Osteoblast (primary cell): ENCODE results near the gene SLC39A5. TPM values are rescaled to one million over a fixed set of nuclear protein-coding genes. Genes with fewer than 3 reads are reported as not detected.
"Not testable (repeated sequence)": the region's sequence is repeated elsewhere in the genome, so short reads cannot be mapped to it uniquely, and the experiment has no call there.

ENCODE experiments used
- DNase-seq: peaks from one replicate; pipeline ENCODE4 v3.0.0; 2011; ENCODE audit warnings: low spot score, mixed read lengths; ENCODE audit not compliant: insufficient read length; ENCODE audit errors: missing footprints
- H2AFZ ChIP-seq: 2 replicates; pipeline ENCODE4 v1.6.0; 2011; ENCODE audit warnings: mild to moderate bottlenecking, low read length
- H3K27ac ChIP-seq: 2 replicates; pipeline ENCODE4 v1.5.1; 2011; ENCODE audit warnings: mild to moderate bottlenecking, low read depth, low read length, moderate library complexity
- H3K27me3 ChIP-seq: 2 replicates; pipeline ENCODE4 v1.6.0; 2012; ENCODE audit warnings: mild to moderate bottlenecking, control low read depth, inconsistent platforms, low read length, moderate library complexity; ENCODE audit not compliant: insufficient read depth
- H3K36me3 ChIP-seq: 2 replicates; pipeline ENCODE4 v1.5.1; 2011; ENCODE audit warnings: mild to moderate bottlenecking, low read length, control low read depth, moderate library complexity; ENCODE audit not compliant: insufficient read depth
- H3K4me1 ChIP-seq: 2 replicates; pipeline ENCODE4 v1.5.1; 2011; ENCODE audit warnings: mild to moderate bottlenecking, low read length, control low read depth, moderate library complexity; ENCODE audit not compliant: insufficient read depth
- H3K4me2 ChIP-seq: 2 replicates; pipeline ENCODE4 v1.6.0; 2011; ENCODE audit warnings: mild to moderate bottlenecking, low read length; ENCODE audit not compliant: insufficient read depth
- H3K4me3 ChIP-seq: fragments of 200-600 bp; sonication (generic); 3 replicates; pipeline ENCODE4 v1.5.1; 2012; ENCODE audit warnings: mild to moderate bottlenecking, low read length, inconsistent platforms; ENCODE audit not compliant: insufficient read depth
- H3K79me2 ChIP-seq: 2 replicates; pipeline ENCODE4 v1.6.0; 2012; ENCODE audit warnings: mild to moderate bottlenecking, low read length, control low read depth, inconsistent platforms; ENCODE audit not compliant: insufficient read depth
- H3K9me3 ChIP-seq: 2 replicates; pipeline ENCODE4 v1.5.1; 2011; ENCODE audit warnings: low read depth, low read length, control low read depth
- H4K20me1 ChIP-seq: 2 replicates; pipeline ENCODE4 v1.6.0; 2012; ENCODE audit warnings: mild to moderate bottlenecking, low read length, control low read depth; ENCODE audit not compliant: insufficient read depth
- total RNA-seq: library from RNA; depleted of rRNA; stranded (reverse); fragments of >200 nt; gene quantifications from 2 replicates; pipeline ENCODE4 v1.2.3, GENCODE V29; 2012
- TF ChIP-seq, protein P1 (sequence below): IDR thresholded peaks from 2 replicates; pipeline ENCODE4 v1.5.1; 2011; ENCODE audit warnings: mild to moderate bottlenecking, low read depth, low read length, moderate library complexity; ENCODE audit errors: extremely low read depth

The SLC39A5 gene
- total RNA-seq, 1 donor: not detected

DNA sequence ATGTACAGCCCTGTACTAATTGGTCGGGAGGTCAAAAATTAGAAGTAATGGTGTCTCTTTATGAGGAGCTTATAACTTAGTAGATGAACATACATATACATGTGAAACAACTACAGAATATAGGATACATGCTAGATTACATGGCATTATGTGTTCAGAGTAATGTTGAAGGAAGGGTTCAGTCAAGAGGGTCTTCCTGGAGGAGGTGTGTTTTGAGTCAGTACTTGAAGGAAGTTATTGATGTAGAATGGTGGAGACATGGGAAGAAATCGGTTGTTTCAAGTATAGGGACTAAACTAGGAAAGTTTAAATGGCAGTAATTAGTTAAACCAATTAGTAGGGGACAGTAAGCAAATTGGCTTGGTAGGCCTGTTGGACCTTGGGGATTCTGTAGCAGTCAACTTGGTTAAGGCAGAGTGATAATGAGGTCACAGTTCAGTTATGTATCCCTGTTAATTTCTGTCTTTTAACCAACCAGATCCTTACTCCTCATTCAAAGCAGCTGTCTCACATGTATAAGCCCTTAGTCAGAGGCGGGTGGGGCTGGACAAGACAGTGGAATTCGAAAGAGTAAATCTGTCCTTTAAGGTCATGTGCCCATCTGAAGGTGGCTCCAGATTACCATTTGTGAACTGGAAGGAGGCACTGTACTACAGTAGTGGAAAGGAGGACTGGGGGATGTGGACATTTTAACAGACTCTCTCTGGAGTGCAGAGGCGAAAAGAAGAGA is 31.8 kb downstream of the SLC39A5 start:
- H3K36me3 ChIP-seq: peaks cover 1% of the 10 kb centered on the region
- peak overlapping the region; percentile 28 for H2AFZ ChIP-seq
- no peak overlapping the region for H3K4me3 ChIP-seq
- H3K79me2 ChIP-seq: peaks cover 15% of the 10 kb centered on the region
- H3K4me2 ChIP-seq: peak overlapping the region; percentile 57
- no peaks in the 10 kb centered on the region for H3K27me3 ChIP-seq
- H4K20me1 ChIP-seq: peaks cover 11% of the 10 kb centered on the region
- TF ChIP-seq, protein P1, sequence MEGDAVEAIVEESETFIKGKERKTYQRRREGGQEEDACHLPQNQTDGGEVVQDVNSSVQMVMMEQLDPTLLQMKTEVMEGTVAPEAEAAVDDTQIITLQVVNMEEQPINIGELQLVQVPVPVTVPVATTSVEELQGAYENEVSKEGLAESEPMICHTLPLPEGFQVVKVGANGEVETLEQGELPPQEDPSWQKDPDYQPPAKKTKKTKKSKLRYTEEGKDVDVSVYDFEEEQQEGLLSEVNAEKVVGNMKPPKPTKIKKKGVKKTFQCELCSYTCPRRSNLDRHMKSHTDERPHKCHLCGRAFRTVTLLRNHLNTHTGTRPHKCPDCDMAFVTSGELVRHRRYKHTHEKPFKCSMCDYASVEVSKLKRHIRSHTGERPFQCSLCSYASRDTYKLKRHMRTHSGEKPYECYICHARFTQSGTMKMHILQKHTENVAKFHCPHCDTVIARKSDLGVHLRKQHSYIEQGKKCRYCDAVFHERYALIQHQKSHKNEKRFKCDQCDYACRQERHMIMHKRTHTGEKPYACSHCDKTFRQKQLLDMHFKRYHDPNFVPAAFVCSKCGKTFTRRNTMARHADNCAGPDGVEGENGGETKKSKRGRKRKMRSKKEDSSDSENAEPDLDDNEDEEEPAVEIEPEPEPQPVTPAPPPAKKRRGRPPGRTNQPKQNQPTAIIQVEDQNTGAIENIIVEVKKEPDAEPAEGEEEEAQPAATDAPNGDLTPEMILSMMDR: no peak
- no peaks in the 10 kb centered on the region for H3K9me3 ChIP-seq
- H3K4me1 ChIP-seq: peaks cover 32% of the 10 kb centered on the region
- peak; percentile 96 for DNase-seq
- H3K27ac ChIP-seq: peak overlapping the region; percentile 45

DNA sequence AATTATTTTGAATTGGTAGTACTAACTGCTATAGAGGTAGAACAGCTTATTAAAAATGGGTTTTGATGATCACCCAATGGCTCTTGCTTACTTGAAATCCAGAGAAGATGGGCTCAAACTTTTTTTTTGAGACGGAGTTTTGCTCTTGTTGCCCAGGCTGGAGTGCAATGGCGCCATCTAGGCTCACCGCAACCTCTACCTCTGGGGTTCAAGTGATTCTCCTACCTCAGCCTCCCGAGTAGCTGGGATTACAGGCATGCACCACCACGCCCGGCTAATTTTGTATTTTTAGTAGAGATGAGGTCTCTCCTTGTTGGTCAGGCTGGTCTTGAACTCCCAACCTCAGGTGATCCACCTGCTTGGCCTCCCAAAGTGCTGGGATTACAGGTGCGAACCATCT is 33.1 kb downstream of the SLC39A5 start:
- H3K4me3 ChIP-seq, H4K20me1 ChIP-seq, H3K9me3 ChIP-seq, H3K27me3 ChIP-seq, H3K36me3 ChIP-seq, H3K4me2 ChIP-seq, H3K79me2 ChIP-seq, H3K27ac ChIP-seq, DNase-seq, H2AFZ ChIP-seq: not testable (repeated sequence)
- peaks cover 30% of the 10 kb centered on the region for H3K4me1 ChIP-seq

DNA sequence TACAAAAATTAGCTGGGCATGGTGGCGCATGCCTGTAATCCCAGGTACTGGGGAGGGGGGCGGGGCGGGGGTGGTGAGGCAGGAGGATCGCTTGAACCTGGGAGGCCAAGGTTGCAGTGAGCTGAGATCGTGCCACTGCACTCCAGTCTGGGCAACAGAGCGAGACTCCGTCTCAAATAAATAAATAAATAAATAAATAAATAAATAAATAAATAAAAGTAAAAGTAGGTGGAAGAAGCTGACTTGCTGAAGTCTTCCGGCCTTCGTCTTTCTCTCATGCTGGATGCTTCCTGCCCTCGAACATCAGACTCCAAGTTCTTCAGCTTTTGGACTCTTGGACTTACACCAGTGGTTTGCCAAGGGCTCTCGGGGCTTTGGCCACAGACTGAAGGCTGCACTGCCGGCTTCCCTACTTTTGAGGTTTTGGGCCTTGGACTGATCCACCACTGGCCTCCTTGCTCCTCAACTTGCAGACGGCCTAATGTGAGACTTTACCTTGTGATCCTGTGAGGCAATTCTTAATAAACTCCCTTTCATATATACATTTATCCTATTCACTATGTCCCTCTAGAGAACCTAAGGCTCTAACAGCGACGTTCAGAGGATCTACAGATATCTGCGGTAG is 36.3 kb downstream of the SLC39A5 start:
- Histone ChIP-seq H3K27ac (peak overlapping the region; percentile 76), H3K4me3 (peak overlapping the region; percentile 81), H3K4me2 (peak overlapping the region; percentile 92), H3K4me1 (peaks cover 21% of the 10 kb centered on the region), H2AFZ (peak overlapping the region; percentile 98), H3K36me3 (peaks cover 15% of the 10 kb centered on the region)
- not testable (repeated sequence) for DNase-seq, H3K27me3 ChIP-seq, H4K20me1 ChIP-seq, H3K79me2 ChIP-seq, H3K9me3 ChIP-seq

DNA sequence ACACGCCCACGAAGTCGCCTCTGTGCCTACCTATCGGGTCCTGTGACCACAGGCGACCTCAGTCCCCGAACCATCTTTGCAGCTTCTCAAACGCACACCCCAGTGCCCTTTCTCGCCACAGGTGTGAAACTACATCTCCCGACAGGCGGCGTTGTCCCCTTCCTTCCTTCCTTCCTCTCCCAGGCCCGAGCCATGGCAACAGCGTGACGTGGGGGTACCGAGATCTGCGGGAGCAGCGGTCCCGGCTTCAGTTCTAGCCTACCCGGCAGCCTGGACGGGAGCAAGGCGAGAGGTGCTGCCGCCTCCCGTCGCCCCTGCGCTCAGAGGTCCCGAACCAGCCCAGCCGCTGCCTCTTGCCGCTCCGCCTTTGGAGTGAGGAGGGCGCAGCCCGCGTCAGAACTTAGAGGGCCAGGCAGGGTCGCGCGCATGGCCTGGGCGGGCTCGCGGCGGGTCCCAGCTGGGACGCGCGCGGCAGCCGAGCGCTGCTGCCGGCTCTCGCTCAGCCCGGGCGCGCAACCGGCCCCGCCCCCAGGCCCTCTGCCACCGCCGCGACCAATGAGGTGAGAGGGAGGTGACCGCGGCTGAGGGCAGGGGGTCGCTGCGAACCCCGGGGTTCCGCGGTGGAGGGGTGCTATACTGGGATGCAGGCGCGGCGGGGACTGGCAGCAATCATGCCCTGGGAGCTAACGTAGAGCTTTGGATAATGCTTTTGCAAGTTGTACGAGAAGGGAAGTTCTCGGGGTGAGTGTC is 37.0 kb downstream of the SLC39A5 start, which contains the start of gene COQ10A:
Gene COQ10A, plus strand, starts transcription at position 250 of the 750 bp plus-strand sequence. Its CDS starts 177 bp downstream, at position 427.
- peak within 1 kb of the TSS; percentile 76 for H3K27ac ChIP-seq
- peak; percentile 99 for DNase-seq
- H2AFZ ChIP-seq: peak within 1 kb of the TSS; percentile 98
- no peaks in the 10 kb centered on the region for H4K20me1 ChIP-seq
- H3K27me3 ChIP-seq: no peaks in the 10 kb centered on the region
- TF ChIP-seq, protein P1: peak; percentile 65
- H3K4me2 ChIP-seq: peak within 1 kb of the TSS; percentile 92
- peak within 1 kb of the TSS; percentile 81 for H3K4me3 ChIP-seq
- no peaks in the 10 kb centered on the region for H3K9me3 ChIP-seq
- peaks cover 21% of the 10 kb centered on the region for H3K36me3 ChIP-seq
- H3K4me1 ChIP-seq: peaks cover 14% of the 10 kb centered on the region
- H3K79me2 ChIP-seq: no peaks in the 10 kb centered on the region
